Nasal cavity respiratory epithelium epithelial cell of viscerocranial mucosa (primary cell): Measurements from ENCODE around the gene SRP14. TPM values are rescaled to one million over a fixed set of nuclear protein-coding genes. Genes with fewer than 3 reads are reported as not detected.

Source experiments
- total RNA-seq: library from RNA; depleted of rRNA; stranded (reverse); fragments of >200 nt; gene quantifications from 2 replicates; pipeline ENCODE4 v1.2.3, GENCODE V29; 2014

Gene SRP14, protein sequence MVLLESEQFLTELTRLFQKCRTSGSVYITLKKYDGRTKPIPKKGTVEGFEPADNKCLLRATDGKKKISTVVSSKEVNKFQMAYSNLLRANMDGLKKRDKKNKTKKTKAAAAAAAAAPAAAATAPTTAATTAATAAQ
- 111 and 186 TPM in 2 replicates for total RNA-seq

DNA sequence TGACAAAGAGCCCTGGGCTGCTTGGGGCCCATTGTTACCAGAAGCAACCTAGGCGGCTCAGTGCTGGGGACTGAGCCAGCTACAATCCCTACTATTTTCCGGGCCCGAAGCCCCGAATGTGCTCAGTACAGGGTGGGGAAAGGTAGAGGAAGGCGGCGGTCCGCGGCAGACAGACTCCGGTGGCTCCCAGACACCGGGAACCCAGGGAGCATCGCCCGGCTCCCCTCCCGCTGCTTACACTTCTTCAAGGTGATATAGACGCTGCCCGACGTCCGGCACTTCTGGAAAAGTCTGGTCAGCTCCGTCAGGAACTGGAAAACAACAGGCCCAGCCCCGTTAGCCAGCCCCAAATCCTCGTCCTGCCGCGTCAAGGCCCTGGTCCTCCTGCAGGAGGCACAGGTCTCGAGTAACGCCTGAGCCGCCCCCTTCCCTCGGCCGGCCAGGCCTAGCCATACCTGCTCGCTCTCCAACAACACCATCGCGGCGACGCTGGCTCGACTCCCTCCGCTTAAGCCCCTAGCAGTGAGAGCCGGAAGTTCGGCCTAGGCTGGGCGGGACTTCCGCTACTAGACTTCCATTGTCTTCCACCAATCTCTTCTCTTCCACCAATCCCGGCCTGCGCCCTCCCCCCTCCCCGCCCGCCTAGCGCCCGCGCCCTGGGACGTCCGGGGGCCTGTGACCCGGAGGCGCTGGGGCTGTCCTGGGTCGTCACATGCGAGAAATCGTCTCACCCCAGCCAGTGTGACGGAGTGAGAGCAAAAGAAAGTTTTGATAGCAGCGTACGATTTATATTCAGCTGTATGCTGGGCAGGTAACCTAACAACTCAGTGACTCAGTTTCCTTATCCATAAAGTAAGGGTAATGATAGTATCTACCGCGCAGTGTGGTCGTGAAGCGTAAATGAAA lies at the start of gene SRP14:
SRP14 (minus strand) TSS at position 544 of the 906 bp plus-strand sequence; CDS start at position 479, 65 bp downstream.

Other genes with a start within 250 kb of the SRP14 start
- gene GPR176, start 118.9 kb downstream of the SRP14 start, total RNA-seq: 7.7 and 8.2 TPM in 2 replicates
- gene EIF2AK4, start 105.1 kb downstream of the SRP14 start, total RNA-seq: 35.5 and 68.1 TPM in 2 replicates
- 0.34 and 1.00 TPM in 2 replicates for gene BMF, start 69.7 kb upstream of the SRP14 start, total RNA-seq
- 0.64 and 0.68 TPM in 2 replicates for gene BUB1B, start 121.9 kb upstream of the SRP14 start, total RNA-seq
- gene PAK6, start 199.9 kb upstream of the SRP14 start, total RNA-seq: 10.6 and 20.3 TPM in 2 replicates
- not detected in 2 replicates for gene ANKRD63, start 243.9 kb upstream of the SRP14 start, total RNA-seq